ENCODE results near the gene RNF17.

GRCh38 chr13:24858953-24859352 lies 95.0 kb downstream of the RNF17 start:
- TF ChIP-seq ATF2 (IDR thresholded peaks at IDR 0.05; ENCODE audit: low read length) (no peak), ZNF274 (IDR thresholded peaks at IDR 0.05; ENCODE audit: borderline replicate concordance, extremely low read depth, low read length) (no peak)
